K562 (cell line): ENCODE data around the gene NARF. TPM values are rescaled to one million over a fixed set of nuclear protein-coding genes. Genes with fewer than 3 reads are reported as not detected.

Source experiments
- ATAC-seq: fragments of 200-7000 bp; cut with Tn5 transposase; 3 replicates; pipeline ENCODE4 v1.9.1; 2020; ENCODE audit warnings: moderate library complexity
- BruUV-seq: library from RNA; stranded (reverse); fragments of 400-500 nt; replicated peaks from 2 replicates; lab custom pipeline; 2021; lab: Mats Ljungman, UMichigan
- CTCF ChIA-PET: fragments of 300-600 bp; formaldehyde crosslinking; extraction: SDS; loops from one replicate; lab custom pipeline; 2021; ENCODE audit warnings: low intra/inter-chr PET ratio; lab: Yijun Ruan, JAX
- POLR2A ChIA-PET: fragments of 300-600, 350-650 bp; sonication (Branson Sonifier 250); formaldehyde crosslinking; extraction: SDS; loops from one replicate; lab custom pipeline; 2021; ENCODE audit warnings: antibody characterized with exemption, inconsistent platforms; lab: Yijun Ruan, JAX
- DNase-seq, 4 experiments: peaks; one replicate each; pipeline versions ENCODE4 v3.0.0 to v3.0.0-alpha.2; 2011 to 2018; ENCODE audit warnings: low spot score in 3 of 4, mixed read lengths in 3 of 4; ENCODE audit errors: extremely low read depth in 1 of 4
- FAIRE-seq: peaks from 2 replicates; lab custom pipeline; 2011; peaks lifted over from hg19 to GRCh38; lab: Jason Lieb, UNC
- H2AFZ ChIP-seq: 2 replicates; pipeline ENCODE4 v1.6.0; 2011; ENCODE audit warnings: low read depth, low read length, control low read depth, inconsistent platforms
- H3K27ac ChIP-seq: fragments of 200-600 bp; 3 replicates; pipeline ENCODE4 v1.8.0; 2011; ENCODE audit warnings: low read depth, mild to moderate bottlenecking, control low read depth, inconsistent platforms, low read length, moderate library complexity, mixed read lengths; ENCODE audit errors: extremely low read depth
- H3K27me3 ChIP-seq, 2 experiments: fragments of 300-600 bp in 1 of 2; 2 replicates in 1 of 2; 3 replicates in 1 of 2; pipeline versions ENCODE4 v1.6.0 to v1.8.0; 2011; ENCODE audit warnings: inconsistent platforms in 2 of 2, low read length in 2 of 2, mild to moderate bottlenecking in 1 of 2, mixed read lengths in 1 of 2, moderate library complexity in 1 of 2; ENCODE audit not compliant: control insufficient read depth in 2 of 2, insufficient read depth in 2 of 2
- H3K36me3 ChIP-seq: fragments of 300-600 bp; 3 replicates; pipeline ENCODE4 v1.8.0; 2011; ENCODE audit warnings: mild to moderate bottlenecking, low read length, inconsistent platforms; ENCODE audit not compliant: control insufficient read depth, insufficient read depth
- H3K4me1 ChIP-seq, 2 experiments: fragments of 200-600 bp in 1 of 2; replicated peaks in 1 of 2; 2 replicates in 1 of 2; 3 replicates in 1 of 2; pipeline versions ENCODE4 v1.5.1 to v1.8.0; 2011; ENCODE audit warnings: inconsistent platforms in 2 of 2, low read length in 2 of 2, mild to moderate bottlenecking in 1 of 2, mixed read lengths in 1 of 2, moderate library complexity in 1 of 2; ENCODE audit not compliant: control insufficient read depth in 2 of 2, insufficient read depth in 2 of 2
- H3K4me2 ChIP-seq: 2 replicates; pipeline ENCODE4 v1.6.1; 2011; ENCODE audit warnings: low read length, control low read depth, inconsistent platforms, mixed read lengths; ENCODE audit not compliant: insufficient read depth
- H3K4me3 ChIP-seq: fragments of 200-600 bp; sonication (generic), shearing (Covaris generic); 2 replicates; pipeline ENCODE4 v1.5.1; 2016; ENCODE audit warnings: control low read depth, inconsistent platforms
- H3K79me2 ChIP-seq: fragments of 200-600 bp; 3 replicates; pipeline ENCODE4 v1.8.0; 2011; ENCODE audit warnings: low read length, inconsistent platforms; ENCODE audit not compliant: control insufficient read depth, insufficient read depth
- H3K9ac ChIP-seq, 2 experiments: 2 replicates each; pipeline versions ENCODE4 v1.6.0 to v1.6.1; 2011; ENCODE audit warnings: low read depth in 2 of 2, low read length in 2 of 2, control low read depth in 1 of 2, inconsistent platforms in 1 of 2, mild to moderate bottlenecking in 1 of 2, mixed read lengths in 1 of 2; ENCODE audit not compliant: insufficient read depth in 1 of 2
- H3K9me1 ChIP-seq: one replicate; pipeline ENCODE4 v1.6.0; 2011; ENCODE audit warnings: inconsistent platforms, mild to moderate bottlenecking, low read length, moderate library complexity; ENCODE audit not compliant: control insufficient read depth, insufficient read depth
- H3K9me3 ChIP-seq: replicated peaks from 2 replicates; pipeline ENCODE4 v1.5.1; 2011; ENCODE audit warnings: low read depth, low read length, inconsistent platforms; ENCODE audit not compliant: control insufficient read depth, insufficient read depth
- H4K20me1 ChIP-seq: replicated peaks from 2 replicates; pipeline ENCODE4 v1.6.1; 2011; ENCODE audit warnings: low read length, inconsistent platforms, mixed read lengths; ENCODE audit not compliant: control insufficient read depth, insufficient read depth
- CHD1 ChIP-seq: fragments of 200-600 bp; sonication (generic); IDR thresholded peaks from one replicate; pipeline ENCODE4 v1.6.1; 2012; ENCODE audit warnings: mild to moderate bottlenecking, moderate library complexity, low read length, inconsistent platforms
- CREB1 ChIP-seq, 2 experiments: sonication (generic) in 1 of 2; formaldehyde crosslinking in 1 of 2; IDR thresholded peaks; 2 replicates each; pipeline versions ENCODE4 v1.6.1 to v1.8.0; 2012 to 2022; ENCODE audit warnings: inconsistent platforms in 1 of 2, mild to moderate bottlenecking in 1 of 2, missing genetic modification reagents in 1 of 2, moderate library complexity in 1 of 2
- MXI1 ChIP-seq: IDR thresholded peaks from 2 replicates; pipeline ENCODE4 v1.6.1; 2011; ENCODE audit warnings: low read depth, mild to moderate bottlenecking, improper control_type of control experiment, low read length
- MYBL2 ChIP-seq, 2 experiments: fragments of 450-650 bp in 1 of 2; sonication (generic) in 1 of 2; formaldehyde crosslinking in 1 of 2; IDR thresholded peaks; 2 replicates each; pipeline versions ENCODE4 v1.6.1 to v1.8.1; 2017 to 2022; ENCODE audit warnings: borderline replicate concordance in 1 of 2, inconsistent platforms in 1 of 2, low read depth in 1 of 2, mild to moderate bottlenecking in 1 of 2, missing genetic modification reagents in 1 of 2, moderate library complexity in 1 of 2
- PHF8 ChIP-seq: fragments of 200-600 bp; sonication (generic); IDR thresholded peaks from 2 replicates; pipeline ENCODE4 v1.6.1; 2012; ENCODE audit warnings: mixed run types, mild to moderate bottlenecking, inconsistent platforms, low read length, moderate library complexity, borderline replicate concordance
- RBM34 ChIP-seq: fragments of 200-400 bp; formaldehyde crosslinking; IDR thresholded peaks from 2 replicates; pipeline ENCODE4 v1.6.1; 2018; ENCODE audit warnings: low read length, borderline replicate concordance; ENCODE audit not compliant: insufficient read depth
- SMC3 ChIP-seq: conservative IDR thresholded peaks from 2 replicates; pipeline ENCODE4 v1.6.1; 2011; ENCODE audit warnings: low read depth, low read length, improper control_type of control experiment; ENCODE audit not compliant: insufficient read depth
- WGBS: fragments of 100-300 bp; shearing (Covaris generic); methylation state at CpG from one replicate; pipeline ENCODE4 v1.1.6; 2016; ENCODE audit warnings: low coverage, mixed read lengths; ENCODE audit not compliant: insufficient coverage; ENCODE audit errors: missing lambda C conversion rate; 5-methylcytosine and 5-hydroxymethylcytosine counted together
- in situ Hi-C: fragments of 300-500 bp; cut with MboI; formaldehyde crosslinking; loops from 4 replicates; pipeline ENCODE4 v1.15.0; 2018; ENCODE audit warnings: inconsistent platforms, mixed read lengths
- intact Hi-C: fragments of 100-400 bp; cut with micrococcal nuclease; formaldehyde crosslinking; loops from 2 replicates; pipeline ENCODE4 v1.14.2; 2022
- polyA plus RNA-seq, 8 experiments: library from polyadenylated mRNA; depleted of rRNA in 4 of 8; stranded (reverse) in 5 of 8; unstranded in 3 of 8; fragments of >200 nt; fragmentation: Nextera tagmentation in 2 of 8; fragmentation: Illumina TruSeq in 1 of 8; extraction: Ambion mirVana in 2 of 8; extraction: Trizol in 1 of 8; gene quantifications; 2 replicates each; pipeline versions ENCODE4 v1.2.1 to v1.2.3, GENCODE V29; 2011 to 2014; ENCODE audit warnings: inconsistent platforms in 1 of 8, missing spikeins in 1 of 8
- total RNA-seq, 7 experiments: library from RNA; depleted of rRNA in 6 of 7; stranded (reverse); fragments of >200 nt in 6 of 7; fragmentation: Illumina TruSeq in 2 of 7; extraction: Trizol in 2 of 7; gene quantifications; 2 replicates each; pipeline versions ENCODE4 v1.2.1 to v1.2.3, GENCODE V29; 2011 to 2021; ENCODE audit warnings: low replicate concordance in 1 of 7
- TF ChIP-seq, protein P1 (sequence below): fragments of 250-450 bp; sonication (Bioruptor Pico); IDR thresholded peaks from 2 replicates; pipeline ENCODE4 v1.8.0; 2022; ENCODE audit warnings: inconsistent platforms, mild to moderate bottlenecking, moderate library complexity, borderline replicate concordance
- TF ChIP-seq, protein P2 (sequence below), 2 experiments: fragments of 450-650 bp; formaldehyde crosslinking in 1 of 2; IDR thresholded peaks; 2 replicates each; pipeline versions ENCODE4 v1.4.0 to v1.6.1; 2014 to 2020; ENCODE audit warnings: mild to moderate bottlenecking in 2 of 2, borderline replicate concordance in 1 of 2, low read depth in 1 of 2

Gene NARF
- total and polyA plus RNA-seq, 9 of the 15 experiments (the other 6 are each of a cell fraction or from before 2014, with no cell fraction given): 60.4 to 423 (median 132) TPM

DNA sequence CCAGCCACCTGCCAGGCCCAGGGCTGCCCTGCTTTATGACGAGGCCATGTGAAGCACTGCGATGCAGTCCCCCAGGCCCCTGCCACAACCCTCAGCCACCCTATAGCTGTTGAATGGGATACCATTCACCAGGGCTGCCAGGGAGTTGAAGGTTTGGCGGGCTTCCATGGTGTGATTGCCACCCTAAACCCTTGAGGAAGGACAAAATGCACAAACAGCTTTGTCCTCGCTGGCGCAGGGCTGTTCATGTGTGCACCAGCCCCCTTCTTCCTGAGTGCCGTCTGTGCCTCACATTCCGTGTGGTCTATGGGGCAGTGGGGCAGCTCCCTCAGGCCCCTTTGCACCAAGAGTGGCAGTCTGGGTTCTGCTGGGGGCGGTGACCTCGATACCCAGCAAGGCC is 25.3 kb downstream of the NARF start:
- Histone ChIP-seq H3K9me3 (no peaks in the 10 kb centered on the region), H3K9me1 (peaks cover 4% of the 10 kb centered on the region), H3K9ac (no peak overlapping the region), H3K4me2 (no peak overlapping the region), H3K36me3 (peaks cover 93% of the 10 kb centered on the region), H4K20me1 (no peaks in the 10 kb centered on the region; the same call in 1 of the 2 replicates), H3K27me3 (no peaks in the 10 kb centered on the region), H3K27ac (no peak overlapping the region), H3K4me1 (peaks cover 0 to 18% of the 10 kb centered on the region in 2 experiments; a peak in 2 of 5 replicates), H3K79me2 (no peaks in the 10 kb centered on the region), H3K4me3 (no peak overlapping the region), H2AFZ (no peak overlapping the region)
- BruUV-seq: no TSS peak
- in situ Hi-C loops: no loop called here
- POLR2A ChIA-PET: interaction anchor here (1.2 kb wide), 1 partner anchor 28 kb away, joined by 3 read pairs; no protein-coding TSS in a partner anchor
- FAIRE-seq (no peak), DNase-seq (no peak), ATAC-seq (no peak)
- CTCF ChIA-PET: no interaction called here
- 94% methylated on average over 7 of the region's 9 CpGs for WGBS
- intact Hi-C loops: no loop called here
- TF ChIP-seq CHD1: no peak
- TF ChIP-seq RBM34: no peak
- no peak for TF ChIP-seq CREB1 (IDR thresholded peaks at IDR 0.05)
- TF ChIP-seq CREB1 (CRISPR knock-in tag; IDR thresholded peaks at IDR 0.05): no peak
- TF ChIP-seq, protein P1, sequence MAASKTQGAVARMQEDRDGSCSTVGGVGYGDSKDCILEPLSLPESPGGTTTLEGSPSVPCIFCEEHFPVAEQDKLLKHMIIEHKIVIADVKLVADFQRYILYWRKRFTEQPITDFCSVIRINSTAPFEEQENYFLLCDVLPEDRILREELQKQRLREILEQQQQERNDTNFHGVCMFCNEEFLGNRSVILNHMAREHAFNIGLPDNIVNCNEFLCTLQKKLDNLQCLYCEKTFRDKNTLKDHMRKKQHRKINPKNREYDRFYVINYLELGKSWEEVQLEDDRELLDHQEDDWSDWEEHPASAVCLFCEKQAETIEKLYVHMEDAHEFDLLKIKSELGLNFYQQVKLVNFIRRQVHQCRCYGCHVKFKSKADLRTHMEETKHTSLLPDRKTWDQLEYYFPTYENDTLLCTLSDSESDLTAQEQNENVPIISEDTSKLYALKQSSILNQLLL (CRISPR knock-in tag): no peak
- no peak for TF ChIP-seq MYBL2 (IDR thresholded peaks at IDR 0.05; ENCODE audit: low read depth)
- no peak for TF ChIP-seq MYBL2 (CRISPR knock-in tag; IDR thresholded peaks at IDR 0.05; ENCODE audit: borderline replicate concordance)
- no peak for TF ChIP-seq MXI1
- TF ChIP-seq, protein P2, sequence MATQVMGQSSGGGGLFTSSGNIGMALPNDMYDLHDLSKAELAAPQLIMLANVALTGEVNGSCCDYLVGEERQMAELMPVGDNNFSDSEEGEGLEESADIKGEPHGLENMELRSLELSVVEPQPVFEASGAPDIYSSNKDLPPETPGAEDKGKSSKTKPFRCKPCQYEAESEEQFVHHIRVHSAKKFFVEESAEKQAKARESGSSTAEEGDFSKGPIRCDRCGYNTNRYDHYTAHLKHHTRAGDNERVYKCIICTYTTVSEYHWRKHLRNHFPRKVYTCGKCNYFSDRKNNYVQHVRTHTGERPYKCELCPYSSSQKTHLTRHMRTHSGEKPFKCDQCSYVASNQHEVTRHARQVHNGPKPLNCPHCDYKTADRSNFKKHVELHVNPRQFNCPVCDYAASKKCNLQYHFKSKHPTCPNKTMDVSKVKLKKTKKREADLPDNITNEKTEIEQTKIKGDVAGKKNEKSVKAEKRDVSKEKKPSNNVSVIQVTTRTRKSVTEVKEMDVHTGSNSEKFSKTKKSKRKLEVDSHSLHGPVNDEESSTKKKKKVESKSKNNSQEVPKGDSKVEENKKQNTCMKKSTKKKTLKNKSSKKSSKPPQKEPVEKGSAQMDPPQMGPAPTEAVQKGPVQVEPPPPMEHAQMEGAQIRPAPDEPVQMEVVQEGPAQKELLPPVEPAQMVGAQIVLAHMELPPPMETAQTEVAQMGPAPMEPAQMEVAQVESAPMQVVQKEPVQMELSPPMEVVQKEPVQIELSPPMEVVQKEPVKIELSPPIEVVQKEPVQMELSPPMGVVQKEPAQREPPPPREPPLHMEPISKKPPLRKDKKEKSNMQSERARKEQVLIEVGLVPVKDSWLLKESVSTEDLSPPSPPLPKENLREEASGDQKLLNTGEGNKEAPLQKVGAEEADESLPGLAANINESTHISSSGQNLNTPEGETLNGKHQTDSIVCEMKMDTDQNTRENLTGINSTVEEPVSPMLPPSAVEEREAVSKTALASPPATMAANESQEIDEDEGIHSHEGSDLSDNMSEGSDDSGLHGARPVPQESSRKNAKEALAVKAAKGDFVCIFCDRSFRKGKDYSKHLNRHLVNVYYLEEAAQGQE (IDR thresholded peaks at IDR 0.05; ENCODE audit: borderline replicate concordance): no peak
- TF ChIP-seq, protein P2 (CRISPR knock-in tag; IDR thresholded peaks at IDR 0.05; ENCODE audit: low read depth): no peak
- no peak for TF ChIP-seq PHF8
- TF ChIP-seq SMC3: no peak
